Parathyroid adenoma (tissue), 2 donors: ENCODE results near the gene CEP250.
"Not testable (repeated sequence)": the region's sequence is repeated elsewhere in the genome, so short reads cannot be mapped to it uniquely, and the experiment has no call there.

Source experiments
- H2AFZ ChIP-seq: fragments of 300-600 bp; sonication (generic); one replicate; pipeline ENCODE4 v1.7.0; 2017; ENCODE audit warnings: antibody characterized with exemption, mild to moderate bottlenecking
- H3K27ac ChIP-seq: fragments of 300-600 bp; sonication (generic); one replicate; pipeline ENCODE4 v1.7.0; 2017
- H3K27me3 ChIP-seq: fragments of 300-600 bp; sonication (generic); one replicate; pipeline ENCODE4 v1.7.0; 2017; ENCODE audit warnings: low read length; ENCODE audit not compliant: control insufficient read depth, insufficient read depth
- H3K36me3 ChIP-seq: fragments of 300-600 bp; sonication (generic); one replicate; pipeline ENCODE4 v1.7.0; 2017; ENCODE audit warnings: low read length; ENCODE audit not compliant: control insufficient read depth, insufficient read depth
- H3K4me1 ChIP-seq: fragments of 300-600 bp; sonication (generic); one replicate; pipeline ENCODE4 v1.7.0; 2017; ENCODE audit warnings: control low read depth
- H3K4me2 ChIP-seq: fragments of 300-600 bp; sonication (generic); one replicate; pipeline ENCODE4 v1.7.0; 2017; ENCODE audit warnings: low read length
- H3K4me3 ChIP-seq: fragments of 300-600 bp; sonication (generic); one replicate; pipeline ENCODE4 v1.7.0; 2017; ENCODE audit warnings: low read depth, low read length
- H3K79me2 ChIP-seq: fragments of 300-600 bp; sonication (generic); one replicate; pipeline ENCODE4 v1.7.0; 2017; ENCODE audit warnings: control low read depth
- H3K9ac ChIP-seq: fragments of 300-600 bp; sonication (generic); one replicate; pipeline ENCODE4 v1.7.0; 2017; ENCODE audit warnings: mild to moderate bottlenecking
- H3K9me3 ChIP-seq: fragments of 300-600 bp; sonication (generic); one replicate; pipeline ENCODE4 v1.7.0; 2017; ENCODE audit warnings: low read length; ENCODE audit not compliant: control insufficient read depth
- CTCF ChIP-seq: fragments of 300-600 bp; sonication (generic); IDR thresholded peaks from one replicate; pipeline ENCODE4 v1.7.0; 2017; ENCODE audit warnings: antibody characterized with exemption, mild to moderate bottlenecking
- donor health status: primary hyperparathyroidism.

Gene CEP250

GRCh38 chr20:35517125-35517524 is 61.7 kb downstream of the CEP250 start:
- Histone ChIP-seq H3K4me3 (no peak overlapping the region), H3K27ac (no peak overlapping the region), H3K79me2 (no peaks in the 10 kb centered on the region), H3K9me3 (no peaks in the 10 kb centered on the region), H2AFZ (no peak overlapping the region), H3K27me3 (no peaks in the 10 kb centered on the region), H3K36me3 (no peaks in the 10 kb centered on the region), H3K4me2 (no peak overlapping the region), H3K4me1 (no peaks in the 10 kb centered on the region), H3K9ac (no peak overlapping the region)
- TF ChIP-seq CTCF, result no peak

GRCh38 chr20:35517767-35518166 is 62.4 kb downstream of the CEP250 start:
- not testable (repeated sequence) for H3K27ac ChIP-seq, H3K79me2 ChIP-seq, H3K4me2 ChIP-seq, H3K4me1 ChIP-seq, H3K36me3 ChIP-seq, H3K4me3 ChIP-seq, H2AFZ ChIP-seq, H3K9me3 ChIP-seq, H3K27me3 ChIP-seq, H3K9ac ChIP-seq

GRCh38 chr20:35518955-35519354 is 63.6 kb downstream of the CEP250 start:
- Histone ChIP-seq H3K4me1 (no peaks in the 10 kb centered on the region), H3K79me2 (no peaks in the 10 kb centered on the region), H3K9me3 (no peaks in the 10 kb centered on the region), H3K27ac (no peak overlapping the region), H2AFZ (no peak overlapping the region), H3K4me3 (no peak overlapping the region), H3K36me3 (no peaks in the 10 kb centered on the region), H3K27me3 (no peaks in the 10 kb centered on the region), H3K9ac (no peak overlapping the region), H3K4me2 (no peak overlapping the region)
- TF ChIP-seq CTCF, result no peak

- no peaks in the 10 kb centered on the region for H3K36me3 ChIP-seq
- H3K9ac ChIP-seq, result no peak overlapping the region
- no peak overlapping the region for H3K4me3 ChIP-seq
- H3K4me2 ChIP-seq, result no peak overlapping the region
- no peaks in the 10 kb centered on the region for H3K9me3 ChIP-seq
- TF ChIP-seq CTCF, result no peak
- no peaks in the 10 kb centered on the region for H3K79me2 ChIP-seq
- H2AFZ ChIP-seq, result no peak overlapping the region
- no peak overlapping the region for H3K27ac ChIP-seq
- H3K4me1 ChIP-seq, result no peaks in the 10 kb centered on the region
- no peaks in the 10 kb centered on the region for H3K27me3 ChIP-seq
These were observed 68.0 kb downstream of the CEP250 start for GRCh38 chr20:35523298-35523888.

GRCh38 chr20:35525639-35526038 is 70.2 kb downstream of the CEP250 start:
- Histone ChIP-seq H3K27me3 (no peaks in the 10 kb centered on the region), H3K9me3 (no peaks in the 10 kb centered on the region), H3K4me2 (no peak overlapping the region), H3K36me3 (no peaks in the 10 kb centered on the region), H3K4me1 (no peaks in the 10 kb centered on the region), H3K27ac (no peak overlapping the region), H3K9ac (no peak overlapping the region), H3K79me2 (no peaks in the 10 kb centered on the region), H2AFZ (no peak overlapping the region), H3K4me3 (no peak overlapping the region)
- TF ChIP-seq CTCF, result no peak
